T-helper 1 cell treated with Interleukin-12 subunit alpha and Interleukin-12 subunit beta and Interleukin-4 antibody, amounts not matched to agents 30 ng/mL and 1 ng/mL, for 36 hours (primary cell): Measurements from ENCODE around the gene TMEM106C. TPM values are rescaled to one million over a fixed set of nuclear protein-coding genes. Genes with fewer than 3 reads are reported as not detected.
"Not testable (repeated sequence)": the region's sequence is repeated elsewhere in the genome, so short reads cannot be mapped to it uniquely, and the experiment has no call there.

ENCODE experiments used
- intact Hi-C: fragments of 100-400 bp; cut with micrococcal nuclease; formaldehyde crosslinking; loops from one replicate; pipeline ENCODE4 v1.15.1; 2024
- total RNA-seq: library from RNA; stranded (reverse); gene quantifications from 2 replicates; pipeline ENCODE4 v1.2.3, GENCODE V29; 2022

Gene TMEM106C
- total RNA-seq, 1 donor from 2014 or later: 106 TPM

GRCh38 chr12:47949441-47950341 is 13.7 kb upstream of the TMEM106C start:
- intact Hi-C loops: loop anchor here (1.0 kb wide), 4 partner anchors 14 to 234 kb away; partner anchors contain the start of genes TMEM106C and VDR

DNA sequence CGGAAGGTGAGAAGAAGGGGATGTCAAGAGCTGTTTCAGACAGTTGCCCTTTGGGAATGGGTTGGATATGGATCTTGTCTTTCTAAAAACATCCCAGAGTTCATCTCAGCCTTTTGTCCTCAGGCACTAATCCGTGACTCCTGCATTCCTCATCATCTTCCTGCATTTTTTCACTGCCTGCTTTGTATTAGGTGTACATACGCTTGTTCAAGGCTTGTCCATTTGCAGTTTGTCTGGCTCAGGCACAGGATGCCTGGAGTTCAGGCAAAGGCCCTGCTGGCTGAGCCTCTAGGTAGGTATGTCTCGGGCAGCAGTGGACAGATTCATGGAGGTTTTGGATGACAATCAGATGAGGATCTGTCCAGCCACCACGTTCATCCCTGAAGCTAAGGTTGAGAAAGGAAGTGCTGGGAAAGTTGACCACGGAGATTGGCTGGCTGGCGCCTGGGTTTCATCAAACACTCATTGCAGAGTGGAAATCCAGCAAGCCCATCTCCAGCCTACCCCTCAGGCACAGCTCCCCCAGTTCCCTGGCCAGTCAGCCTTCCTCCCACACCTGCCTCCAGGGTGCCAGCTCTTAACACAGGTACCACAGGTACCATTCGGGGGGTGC is 12.4 kb upstream of the TMEM106C start:
- intact Hi-C loops: no loop called here

DNA sequence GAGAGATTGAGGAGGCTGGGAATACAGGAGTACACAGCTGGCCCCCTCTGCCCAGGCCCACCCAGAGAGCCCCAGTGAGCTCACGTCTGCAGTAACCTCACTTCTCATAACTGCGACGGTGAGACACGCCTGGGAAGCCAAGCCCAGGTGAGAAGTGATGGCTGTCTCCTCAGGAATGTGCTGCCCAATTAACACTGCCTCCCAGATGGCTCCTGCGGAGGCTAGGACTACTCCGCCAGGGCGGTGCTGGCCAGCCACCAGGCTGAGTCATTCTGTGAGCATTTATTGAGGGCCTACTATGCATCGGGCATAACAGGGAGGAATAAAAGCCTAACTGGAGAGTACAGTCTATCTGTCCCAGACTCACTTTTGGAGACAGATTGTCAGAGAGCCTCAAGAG is 9.3 kb upstream of the TMEM106C start:
- intact Hi-C loops: no loop called here

DNA sequence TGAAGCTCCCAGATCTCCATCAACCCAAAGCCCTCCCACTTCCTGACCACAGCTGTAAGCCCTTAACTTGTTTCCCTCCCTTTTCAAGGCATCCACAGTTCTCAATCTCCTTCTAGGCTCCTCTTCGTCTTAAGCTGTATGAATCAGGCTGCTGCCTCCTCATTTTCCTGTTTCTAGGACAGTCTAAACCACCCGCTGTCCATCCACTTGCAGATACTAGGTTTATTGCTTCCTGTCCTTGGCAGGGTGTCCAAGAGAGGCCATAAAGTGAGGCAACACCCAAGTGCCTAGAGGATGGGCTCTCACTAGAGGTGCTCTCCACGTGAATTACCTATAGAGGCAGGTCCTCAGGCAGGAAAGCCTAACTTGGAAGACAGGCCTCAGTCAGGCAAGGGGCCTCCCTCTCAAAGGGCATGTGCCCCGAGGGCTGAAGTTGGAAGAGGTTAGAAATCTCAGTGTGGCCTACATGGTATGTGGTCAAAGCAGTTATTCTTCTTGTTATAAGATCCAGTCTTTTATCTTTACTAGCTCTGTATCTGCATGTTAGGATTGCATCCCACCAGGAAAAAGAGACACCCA is 8.8 kb upstream of the TMEM106C start:
- intact Hi-C loops: no loop called here

GRCh38 chr12:47955059-47955458 is 8.3 kb upstream of the TMEM106C start:
- intact Hi-C loops: no loop called here

- intact Hi-C loops: not testable (repeated sequence)
These were observed 5.7 kb upstream of the TMEM106C start for GRCh38 chr12:47957671-47958070.

GRCh38 chr12:47962198-47962597 is 1.2 kb upstream of the TMEM106C start:
- intact Hi-C loops: loop anchor here (2.0 to 5.0 kb wide), 6 partner anchors 75 to 390 kb away; partner anchors contain the start of gene ZNF641

- intact Hi-C loops: loop anchor here (5.0 kb wide), 2 partner anchors 77 to 388 kb away; partner anchors contain the start of gene ZNF641
These were observed 821 bp downstream of the TMEM106C start for GRCh38 chr12:47964106-47964728.

DNA sequence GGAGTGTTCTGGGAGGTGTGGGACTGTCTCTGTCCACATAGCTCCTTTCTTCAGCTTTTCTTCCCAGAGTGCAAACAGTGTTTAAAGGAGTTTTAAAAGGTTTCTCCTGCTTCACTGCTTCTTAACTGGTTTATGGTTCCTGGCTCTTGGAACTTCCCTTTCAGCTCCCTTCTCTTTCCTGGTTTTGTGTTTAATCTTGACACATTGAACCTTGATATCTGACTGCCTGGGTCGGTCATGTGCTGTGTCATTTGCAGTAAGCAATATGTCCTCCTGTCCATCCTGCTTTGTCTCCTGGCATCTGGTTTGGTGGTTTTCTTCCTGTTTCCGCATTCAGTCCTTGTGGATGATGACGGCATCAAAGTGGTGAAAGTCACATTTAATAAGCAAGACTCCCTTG is 2.2 kb downstream of the TMEM106C start:
- intact Hi-C loops: no loop called here

- intact Hi-C loops: no loop called here
These were observed 4.3 kb downstream of the TMEM106C start for GRCh38 chr12:47967461-47968321.

DNA sequence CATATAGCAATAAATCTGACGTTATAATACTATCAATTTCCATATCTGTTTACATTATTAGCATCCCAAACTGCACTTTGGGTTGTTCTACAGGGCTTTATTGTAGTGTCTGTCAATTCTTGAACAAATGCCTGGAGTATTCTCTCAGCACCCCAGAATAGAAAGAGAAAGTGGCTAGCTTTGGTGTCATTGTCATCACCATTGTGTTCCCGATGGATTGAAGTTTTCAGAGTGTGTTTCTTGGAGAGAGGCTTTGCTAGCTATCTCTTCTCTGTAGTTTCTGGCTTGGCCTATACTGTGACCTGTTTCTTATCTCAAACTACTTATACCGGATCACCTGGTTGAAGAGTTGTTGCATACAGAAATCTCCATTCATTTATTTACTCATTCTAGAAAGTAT is 6.4 kb downstream of the TMEM106C start:
- intact Hi-C loops: no loop called here

DNA sequence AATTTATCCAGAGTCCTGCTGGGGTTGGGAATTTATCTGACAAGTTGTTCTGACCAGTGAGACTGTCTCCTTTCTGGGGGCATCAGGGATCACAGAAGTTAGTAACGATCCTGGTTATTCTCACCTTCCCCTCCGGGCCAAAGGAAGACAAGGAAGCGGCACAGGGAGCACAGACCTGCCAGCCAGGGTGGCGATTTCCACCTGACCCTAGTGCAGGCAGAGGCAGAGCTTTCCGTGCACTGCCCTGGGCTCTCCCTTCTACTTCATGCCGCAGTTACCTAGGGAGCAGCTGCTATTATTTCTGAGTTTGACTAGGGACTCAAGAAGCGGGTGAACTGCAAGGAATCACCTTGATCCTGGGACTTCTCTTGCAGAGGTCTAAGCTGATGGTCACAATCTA is 7.4 kb downstream of the TMEM106C start:
- intact Hi-C loops: no loop called here

DNA sequence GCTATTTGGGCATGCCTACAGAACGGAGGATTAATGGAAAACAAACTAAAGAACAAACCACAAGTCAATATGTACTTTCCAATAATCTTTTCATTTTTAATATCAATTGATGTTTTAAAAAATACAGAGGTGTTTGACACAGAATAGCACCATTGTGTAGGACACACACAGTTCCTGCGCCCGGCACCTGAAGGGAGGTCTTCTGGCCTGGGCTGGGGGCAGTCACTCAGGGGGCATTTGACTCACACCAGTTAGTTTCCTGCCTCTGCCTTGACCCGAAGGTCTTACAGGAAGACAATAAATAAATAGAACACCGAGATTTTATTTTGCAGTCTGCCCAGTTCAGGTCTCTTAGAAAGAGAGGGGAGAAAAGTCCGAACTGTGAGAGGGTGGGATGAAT is 9.5 kb downstream of the TMEM106C start:
- intact Hi-C loops: no loop called here

DNA sequence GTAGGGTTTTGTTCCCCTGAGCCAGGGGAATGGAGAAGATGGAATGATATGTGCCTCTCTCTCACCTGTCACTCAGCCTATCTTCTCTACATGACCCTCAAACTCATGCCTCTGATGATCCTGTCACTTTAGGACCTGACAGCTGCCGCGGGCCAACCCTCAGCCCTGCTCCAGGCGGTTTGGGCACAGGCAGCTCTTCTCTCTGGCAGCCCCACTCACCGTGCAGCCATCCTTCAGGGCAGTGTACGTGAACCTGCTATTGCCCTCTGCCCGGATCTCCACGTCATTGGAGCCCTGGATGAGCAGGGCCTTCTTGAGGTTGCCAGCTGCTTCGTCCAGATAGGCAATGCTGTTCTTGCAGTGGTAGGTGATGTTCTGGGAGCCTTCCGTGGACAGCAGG is 10.5 kb downstream of the TMEM106C start:
- intact Hi-C loops: no loop called here

DNA sequence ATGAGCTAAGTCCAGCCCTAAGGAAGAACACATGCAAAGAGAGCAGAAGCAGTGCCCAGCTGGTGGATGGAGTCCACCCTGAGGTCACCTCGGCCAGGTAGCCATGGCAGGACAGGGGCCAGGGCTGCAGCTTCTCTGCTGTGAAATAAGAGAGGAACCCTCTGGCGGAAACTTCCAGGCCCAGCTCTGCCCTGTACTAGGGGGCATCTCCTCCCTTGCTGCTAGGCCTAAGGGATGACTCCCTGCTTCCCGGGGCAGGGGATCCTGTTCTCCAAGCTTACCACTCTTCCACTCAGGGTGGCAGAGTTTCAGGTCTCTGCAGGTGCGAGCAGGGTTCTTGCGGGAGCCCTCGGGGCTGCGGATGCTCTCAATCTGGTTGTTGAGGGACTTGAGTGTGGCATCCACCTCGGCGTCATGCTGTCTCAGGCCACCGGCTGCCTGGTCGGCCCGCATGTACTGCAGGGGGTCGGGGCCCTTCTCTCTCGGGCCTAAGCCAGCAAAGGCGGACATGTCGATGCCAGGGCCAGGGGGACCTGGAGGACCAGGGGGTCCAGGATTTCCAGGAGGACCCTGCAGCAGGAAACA is 11.7 kb downstream of the TMEM106C start:
- intact Hi-C loops: no loop called here

DNA sequence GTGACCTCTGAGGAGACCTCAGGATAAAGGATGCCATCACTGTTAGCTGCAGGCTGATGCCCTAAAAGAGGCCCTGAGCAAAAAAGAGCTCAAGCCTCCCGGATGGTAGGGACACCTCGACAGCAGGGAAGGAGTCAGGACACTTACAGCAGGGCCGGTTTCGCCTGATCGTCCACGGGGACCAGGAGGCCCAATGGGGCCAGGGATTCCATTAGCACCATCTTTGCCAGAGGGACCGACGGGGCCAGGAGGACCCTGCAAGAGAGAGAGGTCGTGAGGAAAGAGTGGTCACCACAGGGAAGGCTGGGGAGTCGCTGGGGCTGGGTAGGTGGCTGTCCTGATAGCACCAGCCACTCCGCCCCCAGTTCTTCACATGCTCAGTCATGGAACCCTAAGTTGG is 12.4 kb downstream of the TMEM106C start:
- intact Hi-C loops: no loop called here

DNA sequence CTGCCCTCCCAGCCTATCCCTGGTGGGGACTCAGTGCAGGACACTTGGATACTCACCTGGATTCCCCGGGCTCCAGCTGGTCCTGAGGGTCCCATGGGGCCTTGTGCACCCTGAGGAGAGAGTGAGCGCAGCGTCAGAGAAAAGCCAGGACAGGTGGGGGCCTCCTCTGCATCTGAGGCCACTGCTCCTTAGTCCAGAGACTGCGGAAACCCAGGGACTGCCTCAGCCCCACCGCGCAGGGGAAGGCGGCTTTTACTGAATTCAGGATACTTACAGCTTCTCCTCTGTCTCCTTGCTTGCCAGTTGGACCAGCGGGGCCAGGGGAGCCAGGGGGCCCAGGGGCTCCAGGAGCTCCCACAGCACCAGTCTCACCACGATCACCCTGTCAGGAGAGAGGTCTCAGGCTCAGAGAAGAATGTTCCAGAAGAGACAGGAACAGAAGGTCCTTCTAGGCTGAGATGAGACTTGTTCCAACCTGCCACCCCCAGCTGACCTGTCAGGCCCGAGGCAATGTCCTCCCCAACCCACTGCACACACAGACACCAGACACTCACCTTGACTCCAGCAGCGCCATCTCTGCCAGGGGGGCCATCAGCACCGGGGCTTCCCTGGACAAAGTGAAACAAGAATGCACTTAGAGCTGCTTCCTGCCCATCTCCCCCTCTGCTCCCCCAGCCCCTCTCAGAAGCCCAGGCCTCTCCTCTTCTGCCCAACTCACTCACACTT is 13.8 kb downstream of the TMEM106C start:
- intact Hi-C loops: no loop called here

DNA sequence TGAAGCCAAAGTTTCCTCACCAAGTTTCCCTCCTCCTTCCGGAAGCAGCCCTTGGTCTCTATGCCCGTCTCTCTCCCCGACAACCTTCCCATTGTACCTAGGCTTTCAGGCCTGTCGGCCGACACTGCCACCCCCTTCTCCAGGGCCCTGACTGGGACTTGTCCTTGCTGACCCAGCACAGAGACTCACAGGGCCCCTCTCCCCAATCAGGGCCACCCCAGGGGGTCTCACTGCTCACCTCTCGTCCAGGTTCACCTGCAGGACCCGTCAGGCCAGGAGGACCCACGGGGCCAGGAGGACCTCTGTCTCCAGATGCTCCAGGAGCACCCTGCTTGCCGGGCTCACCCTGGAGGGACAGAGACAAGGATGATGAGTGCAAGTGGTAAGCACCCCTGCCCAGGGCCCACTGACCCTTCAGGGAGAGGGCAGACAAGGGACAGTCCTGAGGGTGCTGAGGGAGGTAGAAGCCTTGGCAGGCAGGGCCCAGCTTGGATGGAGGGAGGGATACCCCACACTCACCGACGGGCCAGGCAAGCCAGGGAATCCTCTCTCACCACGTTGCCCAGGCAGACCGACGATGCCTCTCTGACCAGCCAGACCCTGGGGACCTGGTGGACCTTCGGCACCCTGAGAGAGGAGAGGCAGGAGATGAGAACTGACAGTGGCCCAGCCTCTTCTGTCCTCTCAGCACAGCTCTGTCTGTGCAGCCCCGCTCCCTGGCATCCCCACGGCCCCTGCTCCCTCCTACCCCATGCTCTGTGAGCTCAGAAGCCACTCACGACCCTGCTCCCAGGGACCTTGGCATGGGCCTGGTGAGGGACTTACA is 14.6 kb downstream of the TMEM106C start:
- intact Hi-C loops: no loop called here

DNA sequence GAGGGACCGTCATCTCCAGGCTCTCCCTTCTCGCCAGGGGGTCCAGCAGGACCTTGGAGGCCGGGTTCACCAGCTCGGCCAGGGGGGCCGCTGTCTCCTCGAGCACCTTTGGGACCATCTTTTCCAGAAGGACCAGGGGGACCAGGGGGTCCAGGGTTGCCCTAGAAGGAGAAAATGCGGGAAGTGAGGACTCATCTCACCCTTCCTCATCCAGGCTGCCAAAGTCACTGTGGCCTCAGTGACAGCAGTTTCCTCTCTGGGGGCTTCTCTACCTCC is 15.1 kb downstream of the TMEM106C start:
- intact Hi-C loops: no loop called here
